ENCODE measurements around the gene MVK.

MVK gene

DNA sequence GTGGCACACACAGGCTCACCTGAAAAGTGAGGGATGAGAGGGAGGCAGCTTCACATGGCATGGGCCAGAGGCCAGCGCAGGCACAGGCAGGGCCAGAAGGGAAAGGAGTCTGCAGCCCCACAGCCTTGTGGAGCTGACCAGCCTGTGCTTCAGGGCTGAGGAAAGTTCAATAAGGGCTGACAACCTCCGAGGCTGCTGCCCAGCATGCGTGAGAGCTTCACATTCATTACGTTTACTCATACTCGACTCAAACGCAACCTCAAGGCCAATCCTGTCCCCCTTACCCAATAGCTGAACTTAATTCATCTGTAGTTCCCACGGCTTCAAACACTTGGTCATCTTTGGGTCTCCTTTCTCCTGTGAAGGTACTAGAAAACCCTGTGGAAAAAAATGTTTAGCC is 5.1 kb upstream of the MVK start:
- DNase-seq = no peak

DNA sequence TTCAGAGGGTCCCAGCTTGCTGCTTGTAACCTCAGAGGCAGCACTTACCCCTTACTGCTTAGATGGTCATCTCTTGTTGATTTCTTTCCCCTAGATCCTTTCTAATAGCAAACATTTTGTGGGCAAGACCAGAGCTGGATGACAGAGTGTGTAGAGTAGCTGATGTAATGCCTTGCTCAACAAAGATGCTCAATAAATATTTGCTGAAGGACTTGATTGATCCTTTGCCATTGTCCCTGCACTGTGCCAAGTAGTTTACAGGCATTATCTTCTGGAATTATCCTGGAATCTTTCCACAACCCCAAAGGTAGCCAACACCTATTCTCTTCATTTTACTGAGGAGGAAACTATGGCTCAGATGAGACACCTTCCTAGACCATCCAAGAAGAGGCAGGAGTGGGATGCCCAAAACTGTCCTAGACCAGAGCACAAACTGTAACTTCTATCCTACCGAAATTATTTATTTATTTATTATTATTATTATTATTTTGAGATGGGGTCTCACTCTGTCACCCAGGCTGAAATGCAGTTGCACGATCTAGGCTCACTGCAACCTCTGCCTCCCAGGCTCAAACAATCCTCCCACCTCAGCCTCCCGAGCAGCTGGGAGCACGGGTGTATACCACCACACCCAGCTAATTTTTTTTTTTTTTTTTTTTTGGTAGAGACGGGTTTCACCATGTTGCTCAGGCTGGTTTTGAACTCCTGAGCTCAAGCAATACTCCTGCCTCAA is 1.7 kb upstream of the MVK start:
- DNase-seq = no peak

DNA sequence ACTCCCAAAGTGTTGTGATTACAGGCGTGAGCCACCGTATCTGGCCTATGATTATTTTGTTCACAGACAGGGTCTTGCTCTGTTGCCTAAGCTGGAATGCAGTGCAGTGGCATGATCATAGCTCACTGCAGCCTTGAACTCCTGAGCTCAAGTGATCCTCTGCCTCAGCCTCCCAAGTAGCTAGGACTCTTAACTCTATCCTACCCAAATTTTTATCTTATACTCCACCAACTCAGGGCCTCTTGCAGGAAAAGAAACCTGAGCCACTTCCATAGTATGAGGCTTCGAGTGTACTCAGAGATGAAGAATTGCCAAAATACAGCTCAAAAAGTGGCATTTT is 1.1 kb upstream of the MVK start:
- no peak for DNase-seq

DNA sequence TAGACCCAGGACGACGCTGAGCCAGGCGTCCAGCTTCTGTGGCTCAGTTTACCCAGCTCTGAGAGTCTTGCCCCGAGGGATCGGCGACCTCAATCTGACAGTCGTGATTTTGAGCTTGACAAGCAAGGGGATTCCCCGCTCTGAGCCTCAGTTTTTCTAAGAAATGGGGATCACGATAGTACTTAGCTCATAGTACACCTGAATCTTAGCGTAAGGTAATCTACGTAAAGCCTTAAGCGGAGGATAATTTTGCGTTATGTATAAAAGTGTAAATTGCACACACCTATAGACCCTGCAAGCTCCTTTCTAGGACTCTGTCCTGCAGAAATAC is 285 bp downstream of the MVK start:
- no peak for DNase-seq

DNA sequence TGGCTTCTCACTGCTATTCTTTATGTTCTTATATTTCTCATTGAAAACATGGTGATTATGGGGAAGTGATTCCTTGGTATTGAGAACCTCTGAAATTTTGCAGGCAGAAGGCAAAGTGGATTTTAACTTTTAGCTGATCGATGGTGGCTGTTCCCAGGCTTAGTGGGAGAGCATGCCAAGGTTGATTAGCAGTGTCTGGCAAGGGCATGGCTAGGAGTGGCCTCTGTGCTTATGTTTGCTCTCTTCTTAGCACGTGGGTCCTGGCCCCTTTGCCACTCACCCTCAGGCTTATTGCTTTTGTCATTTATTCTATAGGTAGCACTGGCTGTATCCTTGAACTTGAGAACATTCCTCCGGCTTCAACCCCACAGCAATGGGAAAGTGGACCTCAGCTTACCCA is 2.1 kb downstream of the MVK start:
- no peak for DNase-seq

DNA sequence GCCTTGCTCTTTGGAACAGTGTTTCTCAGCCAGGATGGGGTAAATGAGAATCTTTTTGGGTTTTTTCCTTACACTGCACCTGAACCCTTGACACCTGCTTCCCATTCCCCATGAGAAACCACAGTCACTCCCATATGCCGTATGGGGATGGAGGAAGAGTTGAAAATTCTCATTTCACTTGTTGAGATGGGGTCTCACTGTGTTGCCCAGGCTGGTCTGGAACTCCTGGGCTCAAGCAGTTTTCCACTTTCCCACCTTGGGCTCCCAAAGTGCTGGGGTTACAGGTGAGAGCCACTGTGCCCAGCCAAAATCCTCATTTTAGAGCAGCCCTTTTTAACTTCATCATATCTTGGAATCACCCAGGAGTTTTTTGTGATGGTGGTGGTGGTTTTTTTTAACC is 3.7 kb downstream of the MVK start:
- DNase-seq = no peak

DNA sequence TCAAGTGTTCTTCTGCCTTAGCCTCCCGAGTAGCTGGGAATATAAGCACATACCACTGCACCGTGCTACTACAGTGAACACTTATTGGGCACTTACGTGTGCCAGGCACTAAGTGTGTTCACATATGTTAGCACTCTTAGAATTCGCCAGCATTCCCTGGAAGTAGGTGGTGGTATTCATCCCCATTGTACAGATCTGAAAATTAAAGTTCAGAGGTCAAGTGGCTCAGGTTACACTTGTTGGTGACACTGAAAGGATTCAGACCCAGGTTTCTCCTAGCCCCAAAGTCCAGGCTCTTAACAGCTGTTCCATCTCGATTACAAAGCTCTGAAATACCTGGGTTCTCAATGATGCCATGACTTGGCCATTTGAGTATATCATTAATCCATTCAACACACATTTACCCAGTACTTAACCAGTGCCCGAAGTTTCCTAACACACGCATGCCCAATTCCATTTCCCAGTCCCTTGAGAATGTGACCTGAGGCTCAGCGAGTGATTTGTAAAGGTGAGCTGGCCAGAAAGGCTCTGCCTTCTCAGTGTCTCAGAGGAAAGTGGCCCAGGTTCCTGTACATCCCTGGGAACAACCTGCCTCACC is 4.8 kb downstream of the MVK start:
- no peak for DNase-seq

DNA sequence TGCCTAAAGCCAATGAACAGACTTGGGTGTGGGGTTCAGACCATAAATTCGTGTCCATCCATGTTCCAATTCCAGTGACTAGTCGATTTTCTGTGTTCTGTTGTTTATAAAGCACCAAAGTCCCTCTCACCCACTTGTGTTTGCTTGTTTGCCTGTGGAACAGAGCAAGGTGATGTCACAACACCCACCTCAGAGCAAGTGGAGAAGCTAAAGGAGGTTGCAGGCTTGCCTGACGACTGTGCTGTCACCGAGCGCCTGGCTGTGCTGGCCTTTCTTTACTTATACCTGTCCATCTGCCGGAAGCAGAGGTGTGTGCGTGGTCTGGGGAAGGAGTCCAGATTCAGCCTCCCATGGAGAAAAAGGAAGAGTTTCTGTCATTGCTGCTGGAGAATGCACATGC is 6.0 kb downstream of the MVK start:
- no peak for DNase-seq

DNA sequence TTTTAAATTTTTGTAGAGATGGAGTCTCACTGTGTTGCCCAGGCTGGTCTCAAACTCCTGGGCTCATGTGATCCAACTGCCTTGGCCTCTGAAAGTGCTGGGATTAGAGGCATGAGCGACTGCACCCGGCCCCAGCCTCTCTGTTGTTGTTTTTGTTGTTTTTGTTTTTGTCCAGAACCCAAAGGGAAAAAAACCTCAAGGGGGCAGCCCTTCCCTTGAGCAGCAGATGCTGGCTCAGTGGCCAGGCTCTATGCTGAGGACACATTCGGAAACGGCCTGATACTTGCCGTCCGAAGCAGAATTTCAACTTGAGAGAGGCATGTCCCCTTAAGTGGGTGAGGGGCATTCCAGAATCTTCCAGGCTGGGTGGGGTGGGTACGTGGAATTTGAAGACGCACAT is 6.7 kb downstream of the MVK start:
- DNase-seq = no peak

DNA sequence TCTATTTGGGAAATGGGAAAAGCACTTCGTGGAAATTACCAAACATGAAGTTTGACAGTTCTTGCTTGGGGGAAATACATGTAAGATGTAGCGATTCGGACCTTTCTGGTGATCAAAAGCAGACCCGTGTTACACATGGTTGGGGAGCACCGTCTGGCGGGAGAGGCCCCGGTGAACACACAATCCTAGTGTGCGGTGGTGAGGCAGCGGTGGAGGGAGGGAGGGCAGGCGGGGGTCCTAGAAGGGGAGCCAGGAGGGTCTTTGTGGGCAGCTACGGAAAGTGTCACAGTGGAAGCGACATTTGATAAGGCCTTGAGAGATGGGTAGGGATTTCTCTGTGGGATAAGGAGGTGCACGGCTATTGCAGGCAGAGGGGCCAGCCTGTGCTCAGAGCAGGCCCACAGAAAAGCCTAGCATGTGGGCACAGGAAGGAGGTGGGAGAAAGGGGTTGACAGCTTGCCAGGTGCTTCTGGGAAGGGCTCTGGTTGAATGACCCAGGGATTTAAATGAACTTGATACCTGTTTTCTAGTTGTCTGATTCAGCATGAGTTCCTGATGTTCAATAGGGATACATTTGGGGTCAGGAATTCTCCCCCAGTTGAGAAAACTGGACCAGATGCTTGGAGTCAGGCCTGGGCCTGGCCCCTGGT is 7.2 kb downstream of the MVK start:
- no peak for DNase-seq

DNA sequence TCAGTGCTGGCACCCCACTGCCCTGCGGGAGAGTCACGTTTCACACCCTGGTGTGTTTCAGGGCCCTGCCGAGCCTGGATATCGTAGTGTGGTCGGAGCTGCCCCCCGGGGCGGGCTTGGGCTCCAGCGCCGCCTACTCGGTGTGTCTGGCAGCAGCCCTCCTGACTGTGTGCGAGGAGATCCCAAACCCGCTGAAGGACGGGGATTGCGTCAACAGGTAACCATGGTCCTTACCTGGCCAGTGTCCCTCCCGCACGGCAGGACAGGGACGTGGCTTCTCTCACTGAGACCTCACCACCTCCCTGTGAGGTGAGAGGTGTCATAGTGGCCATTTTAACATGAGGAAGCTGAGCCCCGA is 7.7 kb downstream of the MVK start:
- DNase-seq = no peak

DNA sequence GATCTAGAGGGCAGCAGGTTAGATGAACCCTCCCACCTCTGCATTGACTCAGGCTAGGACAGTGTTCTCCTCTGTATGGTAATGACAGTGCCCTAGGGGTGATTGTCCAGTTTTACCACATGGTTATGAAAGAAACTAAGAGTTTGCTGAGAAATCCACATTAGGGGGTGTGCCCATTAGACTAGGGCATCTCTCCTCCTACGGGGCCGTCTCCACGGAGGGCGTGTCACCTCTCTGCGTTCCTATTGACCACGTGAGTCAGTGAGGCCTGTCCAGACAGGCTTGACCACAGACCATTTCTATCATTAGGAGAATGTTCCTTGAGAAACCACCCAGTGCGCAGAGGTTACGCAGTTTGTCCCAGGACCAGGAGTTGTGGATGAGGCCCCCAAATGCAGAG is 8.3 kb downstream of the MVK start:
- DNase-seq = no peak

DNA sequence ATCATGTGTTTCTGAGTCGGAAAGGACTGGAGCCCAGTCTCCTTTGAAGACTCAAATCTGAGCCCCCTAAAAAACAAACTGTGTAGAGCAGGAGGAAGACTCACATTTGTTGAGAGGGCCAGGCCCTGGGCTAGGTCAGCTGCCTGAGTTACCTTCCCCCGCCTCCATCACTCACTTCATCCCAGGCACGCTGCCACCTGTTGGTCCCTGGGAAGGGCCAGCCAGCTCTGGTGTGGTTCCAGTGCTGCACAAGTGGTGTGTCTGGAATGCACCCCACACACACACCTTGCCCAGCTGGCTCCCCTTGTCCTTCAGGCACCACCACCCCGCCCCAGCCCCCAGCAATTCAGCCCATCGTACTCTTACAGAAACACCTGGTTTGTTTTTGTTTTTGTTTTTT is 9.0 kb downstream of the MVK start:
- DNase-seq = no peak

DNA sequence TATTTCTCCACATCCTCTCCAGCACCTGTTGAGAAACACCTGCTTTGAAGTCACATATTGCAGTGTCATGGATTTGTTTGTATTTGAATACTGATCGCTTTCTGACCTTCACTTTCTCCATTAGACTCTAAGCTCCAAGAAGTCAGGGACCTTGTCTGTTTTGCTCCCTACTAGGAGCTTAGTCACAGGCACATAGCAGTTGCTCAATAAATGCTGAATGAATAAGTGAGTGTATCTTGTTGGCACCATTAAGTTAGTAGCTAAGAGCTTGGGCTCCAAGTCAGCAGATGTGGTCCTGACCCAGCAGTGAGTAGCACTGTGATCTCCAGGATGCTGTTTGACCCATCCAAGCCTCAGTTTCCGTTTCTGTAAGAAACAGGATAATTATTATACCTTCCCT is 10.1 kb downstream of the MVK start:
- DNase-seq = no peak

DNA sequence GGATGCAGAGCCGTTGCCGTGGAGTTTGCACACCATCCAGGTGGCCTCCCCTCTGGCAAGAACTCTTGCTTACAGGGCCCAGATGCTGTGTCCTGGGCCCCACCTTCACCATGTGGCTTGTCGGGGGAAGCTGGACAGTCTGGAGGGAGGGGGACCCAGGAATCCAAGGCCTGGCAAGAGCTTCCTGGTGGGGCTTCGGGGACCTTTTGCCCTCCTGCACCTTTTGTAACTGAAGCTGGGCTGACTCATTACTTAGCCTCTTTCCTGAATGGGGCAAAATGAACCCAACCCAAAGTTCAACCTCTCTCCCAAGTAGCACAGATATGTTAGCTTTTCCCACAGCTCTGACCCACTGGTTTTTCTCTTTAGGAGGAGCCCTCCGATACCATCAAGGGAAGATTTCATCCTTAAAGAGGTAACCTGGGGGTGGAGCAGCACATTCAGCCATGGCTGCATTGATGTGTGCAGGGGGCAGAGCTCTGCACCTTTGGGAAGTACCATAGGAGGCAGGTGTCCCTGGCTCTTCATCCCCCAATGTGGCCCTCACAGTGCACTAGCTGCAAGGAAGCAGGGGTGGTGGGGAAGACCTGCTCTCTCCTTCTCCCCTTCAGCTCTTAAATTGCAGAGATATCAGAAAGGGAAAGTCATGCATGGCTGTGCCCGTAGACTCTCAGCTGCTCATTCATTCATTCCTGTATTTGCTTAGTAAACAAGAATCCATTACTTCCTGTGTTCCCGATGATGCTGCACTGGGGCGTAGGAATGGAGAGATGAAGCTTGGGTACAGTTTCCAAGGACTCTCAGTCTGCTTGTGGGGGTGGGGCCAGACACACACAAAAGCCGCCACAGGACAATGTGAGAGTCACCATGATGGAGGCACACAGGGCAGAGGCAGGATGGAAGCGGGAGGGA is 13.0 kb downstream of the MVK start:
- DNase-seq = no peak

DNA sequence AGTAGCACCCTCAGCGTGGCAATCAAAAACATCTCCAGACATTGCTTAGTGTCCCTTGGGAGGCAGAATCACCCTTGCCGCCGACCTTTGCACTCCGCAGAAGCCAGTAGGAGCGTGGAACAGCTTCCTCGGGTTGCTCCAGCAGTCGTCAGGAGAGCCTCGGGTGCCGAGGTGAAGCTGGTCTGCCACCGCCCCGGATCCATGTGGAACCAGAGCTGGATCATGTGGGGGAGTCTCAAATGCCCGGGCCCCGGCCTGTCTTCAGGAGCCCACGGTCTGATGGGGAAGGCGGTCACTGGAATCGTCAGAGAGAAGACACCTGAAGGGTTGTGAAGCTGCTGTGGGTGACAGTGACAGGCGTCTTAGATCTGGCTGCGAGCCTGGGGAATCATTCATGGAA is 14.3 kb downstream of the MVK start:
- no peak for DNase-seq

DNA sequence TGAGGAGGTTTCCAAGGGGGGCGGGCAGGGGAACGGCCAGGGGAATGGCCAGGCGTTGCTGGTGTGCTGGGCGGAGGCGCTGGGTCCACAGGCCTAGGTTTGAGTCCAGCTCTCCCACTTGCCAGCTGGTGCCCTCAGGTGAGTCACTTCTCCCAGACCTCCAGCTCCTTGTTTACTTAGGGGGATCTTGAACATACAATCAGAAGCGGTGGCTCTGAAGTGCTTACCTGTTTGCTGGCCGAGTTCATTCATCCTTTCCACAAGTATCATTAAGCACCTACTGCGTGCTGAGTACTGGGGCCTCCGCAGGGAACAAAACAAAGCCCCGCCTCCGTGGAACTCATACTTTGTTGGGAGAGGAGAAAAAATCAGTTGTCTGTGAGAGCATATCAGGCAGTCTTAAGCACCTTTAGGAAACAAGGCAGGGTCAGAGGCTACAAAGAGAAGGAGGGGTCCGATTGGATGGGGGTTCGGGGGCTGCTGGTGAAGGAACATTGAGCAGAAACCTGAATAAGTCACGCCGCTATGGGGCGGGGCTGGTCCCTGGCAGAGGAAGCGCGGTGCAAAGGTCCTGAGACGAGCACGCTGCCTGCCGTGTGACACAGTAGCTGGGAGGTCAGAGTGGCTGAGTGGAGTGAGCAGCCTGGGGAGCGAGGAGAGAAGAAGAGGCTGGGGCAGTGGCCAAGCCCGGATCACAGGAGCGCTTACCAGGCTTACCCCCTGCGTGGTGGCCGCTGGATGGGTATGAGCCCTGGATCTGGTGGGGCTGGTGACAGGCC is 15.1 kb downstream of the MVK start:
- no peak for DNase-seq

DNA sequence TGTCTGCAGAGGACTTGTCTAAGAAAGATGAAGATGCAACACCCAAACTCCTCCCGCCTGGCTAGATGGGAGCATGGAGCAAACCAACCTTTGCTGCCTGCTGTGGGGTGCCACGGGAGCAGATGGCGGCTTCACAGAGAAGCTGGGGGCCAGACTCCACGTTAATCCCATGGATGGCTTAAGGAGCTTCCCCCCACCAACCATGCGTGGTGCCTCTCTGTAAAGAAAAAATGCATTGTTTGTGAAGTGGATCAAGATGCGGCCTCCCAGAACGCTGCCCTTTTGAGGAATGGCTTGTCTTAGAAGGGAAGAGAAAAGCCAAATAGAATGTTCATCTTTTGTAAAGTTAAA is 15.6 kb downstream of the MVK start:
- DNase-seq = no peak

DNA sequence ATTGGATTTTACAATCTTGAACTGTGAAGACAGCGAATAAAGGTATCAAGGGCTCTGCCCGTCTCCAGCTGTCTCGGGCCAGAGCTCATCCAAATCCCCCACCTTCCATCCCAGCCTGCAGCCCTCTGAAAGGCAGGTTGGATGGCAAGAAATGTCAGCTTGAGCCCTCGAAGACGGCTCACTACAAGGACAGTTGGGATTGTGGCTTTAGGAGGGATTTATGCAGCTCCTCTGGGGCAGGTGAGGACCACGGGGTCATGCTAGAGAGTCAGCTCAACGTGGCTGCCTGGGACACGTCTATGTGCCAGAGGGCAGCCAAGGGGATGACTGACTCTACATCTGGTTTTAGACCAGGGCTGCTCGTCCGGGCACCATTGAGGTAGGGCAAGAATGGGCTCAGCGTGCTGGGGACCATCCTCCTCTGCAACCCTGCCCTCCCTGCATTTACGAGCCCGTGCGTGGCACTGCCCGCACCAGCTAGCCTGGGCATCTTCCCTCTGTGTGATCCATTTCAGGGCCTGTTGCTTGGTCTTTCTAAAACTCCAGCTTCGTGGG is 16.2 kb downstream of the MVK start:
- no peak for DNase-seq

DNA sequence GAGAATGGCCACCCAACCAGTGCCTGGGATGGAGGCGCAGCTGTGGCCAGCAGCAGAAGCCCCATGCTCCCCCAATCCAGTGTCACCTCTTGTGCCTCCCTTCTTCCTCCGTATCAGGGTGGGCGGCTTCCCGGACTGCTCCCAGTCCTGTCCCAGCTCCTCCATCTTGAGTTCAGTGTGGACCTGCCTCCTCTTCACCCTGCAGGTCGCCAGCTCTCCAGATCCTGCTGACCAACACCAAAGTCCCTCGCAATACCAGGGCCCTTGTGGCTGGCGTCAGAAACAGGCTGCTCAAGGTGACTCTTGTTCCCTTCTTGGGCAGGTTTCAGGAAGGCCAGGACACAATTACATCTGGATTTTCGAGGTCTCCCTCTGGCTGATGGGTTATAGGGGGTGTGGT is 17.0 kb downstream of the MVK start:
- no peak for DNase-seq

DNA sequence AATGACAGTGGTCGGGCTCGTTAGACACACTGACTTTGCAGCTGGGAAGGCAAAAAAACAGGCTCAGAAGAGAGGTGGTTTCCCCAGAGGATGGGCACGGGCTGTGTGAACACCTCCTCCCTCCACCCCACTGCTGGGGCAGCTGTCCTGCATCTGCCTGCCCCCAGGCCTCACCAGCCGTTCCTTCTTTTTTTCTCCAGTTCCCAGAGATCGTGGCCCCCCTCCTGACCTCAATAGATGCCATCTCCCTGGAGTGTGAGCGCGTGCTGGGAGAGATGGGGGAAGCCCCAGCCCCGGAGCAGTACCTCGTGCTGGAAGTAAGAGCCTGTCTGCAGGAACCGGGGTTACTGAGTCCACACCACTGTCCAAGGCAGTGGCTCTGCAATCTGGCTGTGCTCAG is 17.4 kb downstream of the MVK start:
- no peak for DNase-seq

DNA sequence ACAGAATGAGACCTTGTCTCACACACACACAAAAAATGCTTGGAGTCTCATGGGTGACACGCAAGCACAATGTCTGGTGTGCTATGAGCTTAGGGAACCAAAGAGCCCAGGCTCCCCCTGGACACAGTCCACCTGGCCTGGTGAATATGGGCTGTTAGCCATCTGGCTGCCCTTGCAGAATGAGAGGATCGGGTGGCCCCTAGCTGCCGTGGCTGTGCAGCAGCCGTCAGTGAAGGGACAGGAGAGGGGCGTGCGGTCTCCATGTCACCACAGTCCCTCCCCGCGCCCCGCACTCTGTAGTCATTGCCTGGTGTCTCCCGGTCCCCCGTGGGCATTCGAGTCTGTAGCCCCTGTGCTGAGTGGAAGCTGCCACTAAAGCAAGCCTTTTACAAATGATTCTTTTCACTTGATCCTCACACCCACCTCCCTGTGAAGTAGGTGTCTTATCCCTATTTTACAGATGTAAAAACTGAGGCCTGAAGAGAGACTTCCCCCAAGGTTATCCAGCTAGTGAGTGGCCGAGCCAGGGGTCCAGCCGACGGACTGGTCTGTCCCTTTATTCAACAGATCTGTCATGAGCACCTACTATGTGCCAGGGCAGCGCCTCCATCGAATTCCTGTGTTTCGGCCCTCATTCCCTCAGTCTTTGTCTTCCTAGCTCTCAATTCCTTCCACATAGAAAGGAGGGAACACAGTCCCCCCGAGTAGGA is 18.8 kb downstream of the MVK start:
- DNase-seq = no peak

Data from stimulated activated CD4-positive, alpha-beta T cell treated with anti-CD3 and anti-CD28 coated beads, Interleukin-4, amount 100 ng/mL, for 1 hour (primary cell).